ENCODE data around the gene DDX47. TPM values are rescaled to one million over a fixed set of nuclear protein-coding genes. Genes with fewer than 3 reads are reported as not detected.
"Not testable (repeated sequence)": the region's sequence is repeated elsewhere in the genome, so short reads cannot be mapped to it uniquely, and the experiment has no call there.

The DDX47 gene
- total RNA-seq, 1 donor from 2014 or later: 79.7 TPM

- DNase-seq (ENCODE audit: low spot score): peak; percentile 57
These were observed 59.2 kb downstream of the DDX47 start for GRCh38 chr12:12872139-12872933.

- no peak for DNase-seq (ENCODE audit: low spot score)
These were observed 59.8 kb downstream of the DDX47 start for GRCh38 chr12:12872934-12873275.

GRCh38 chr12:12874029-12874428 lies 60.9 kb downstream of the DDX47 start:
- DNase-seq (ENCODE audit: low spot score): no peak

- DNase-seq (ENCODE audit: low spot score): not testable (repeated sequence)
These were observed 62.2 kb downstream of the DDX47 start for GRCh38 chr12:12875301-12875700.

- no peak for DNase-seq (ENCODE audit: low spot score)
These were observed 64.1 kb downstream of the DDX47 start for GRCh38 chr12:12877153-12877768.

GRCh38 chr12:12877781-12878455 lies 64.8 kb downstream of the DDX47 start:
- no peak for DNase-seq (ENCODE audit: low spot score)

Other genes with a start within 250 kb of the DDX47 start
- 26.6 TPM for gene CREBL2, start 201.5 kb upstream of the DDX47 start, total RNA-seq
- gene GPR19, start 117.2 kb upstream of the DDX47 start, total RNA-seq: not detected
- 52.8 TPM for gene CDKN1B, start 96.0 kb upstream of the DDX47 start, total RNA-seq
- 35.9 TPM for gene APOLD1, start 27.7 kb upstream of the DDX47 start, total RNA-seq
- 26.2 TPM for gene GPRC5A, start 78.2 kb downstream of the DDX47 start, total RNA-seq
- 0.47 TPM for gene GPRC5D, start 138.8 kb downstream of the DDX47 start, total RNA-seq
- gene HEBP1, start 186.9 kb downstream of the DDX47 start, total RNA-seq: 57.7 TPM
- 24.9 TPM for gene FAM234B, start 231.0 kb downstream of the DDX47 start, total RNA-seq